ENCODE measurements around the gene COL4A4. TPM values are rescaled to one million over a fixed set of nuclear protein-coding genes. Genes with fewer than 3 reads are reported as not detected.
"Not testable (repeated sequence)": the region's sequence is repeated elsewhere in the genome, so short reads cannot be mapped to it uniquely, and the experiment has no call there.

Gene COL4A4
- total RNA-seq, 4 donors from 2014 or later = 0.40 to 2.3 (median 0.93) TPM

GRCh38 chr2:227180770-227181169 lies 16.8 kb upstream of the COL4A4 start:
- no peak for TF ChIP-seq POLR2A (IDR thresholded peaks at IDR 0.05)
- H3K27ac ChIP-seq = no peak overlapping the region
- no peaks in the 10 kb centered on the region for H3K27me3 ChIP-seq
- intact Hi-C loops (cut with DNase I) = no loop called here
- no peak overlapping the region for H3K4me3 ChIP-seq
- no peaks in the 10 kb centered on the region for H3K36me3 ChIP-seq
- no peak for DNase-seq
- WGBS, 2 donors = 32 to 55% methylated on average over 3 of the region's 3 CpGs
- no peaks in the 10 kb centered on the region for H3K9me3 ChIP-seq
- no peaks in the 10 kb centered on the region for H3K4me1 ChIP-seq

- no peak overlapping the region for H3K27ac ChIP-seq
- WGBS, 2 donors = 46 to 63% methylated on average over 7 to 11 of the region's 11 CpGs
- H3K4me3 ChIP-seq = no peak overlapping the region
- H3K36me3 ChIP-seq = no peaks in the 10 kb centered on the region
- no peaks in the 10 kb centered on the region for H3K9me3 ChIP-seq
- H3K27me3 ChIP-seq = no peaks in the 10 kb centered on the region
- intact Hi-C loops (cut with DNase I) = no loop called here
- DNase-seq = no peak
- H3K4me1 ChIP-seq = no peaks in the 10 kb centered on the region
- TF ChIP-seq POLR2A (IDR thresholded peaks at IDR 0.05) = no peak
- TF ChIP-seq CTCF (IDR thresholded peaks at IDR 0.05) = no peak
Measured at GRCh38 chr2:227179988-227180685, 16.1 kb upstream of the COL4A4 start.

DNA sequence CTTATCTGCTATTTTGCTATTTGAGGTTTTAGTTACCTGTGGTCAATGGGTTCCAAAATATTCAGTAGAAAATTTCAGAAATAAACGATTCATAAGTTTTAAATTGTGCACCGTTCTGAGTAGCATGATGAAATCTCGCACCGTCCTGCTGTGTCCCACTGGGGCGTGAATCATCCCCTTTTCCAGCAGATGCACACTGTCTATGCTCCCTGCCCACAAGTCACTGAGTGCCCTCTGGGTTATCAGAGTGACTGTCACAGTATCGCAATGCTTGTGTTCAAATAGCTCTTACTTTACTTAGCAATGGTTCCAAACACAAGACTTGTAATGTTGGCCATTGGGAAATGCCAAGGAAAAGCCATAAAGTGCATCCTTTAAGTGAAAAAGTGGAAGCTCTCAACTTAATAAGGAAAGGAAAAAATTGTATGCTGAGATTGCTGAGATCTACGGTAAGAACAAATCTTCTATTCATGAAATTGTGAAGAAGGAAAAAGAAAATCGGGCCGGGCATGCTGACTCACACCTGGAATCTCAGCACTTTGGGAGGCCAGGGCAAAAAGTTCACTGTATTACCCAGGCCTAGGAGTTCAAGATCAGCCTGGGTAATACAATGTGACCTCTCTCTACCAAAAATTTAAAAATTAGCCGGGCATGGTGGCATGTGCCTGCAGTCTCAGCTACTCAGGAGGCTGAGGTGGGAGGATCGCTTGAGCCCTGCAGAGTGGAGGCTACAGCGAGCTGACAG lies 13.8 kb upstream of the COL4A4 start:
- WGBS, 2 donors = 87 to 93% methylated on average over 12 of the region's 12 CpGs
- TF ChIP-seq CTCF (IDR thresholded peaks at IDR 0.05) (no peak), POLR2A (IDR thresholded peaks at IDR 0.05) (no peak)
- no peak for DNase-seq

DNA sequence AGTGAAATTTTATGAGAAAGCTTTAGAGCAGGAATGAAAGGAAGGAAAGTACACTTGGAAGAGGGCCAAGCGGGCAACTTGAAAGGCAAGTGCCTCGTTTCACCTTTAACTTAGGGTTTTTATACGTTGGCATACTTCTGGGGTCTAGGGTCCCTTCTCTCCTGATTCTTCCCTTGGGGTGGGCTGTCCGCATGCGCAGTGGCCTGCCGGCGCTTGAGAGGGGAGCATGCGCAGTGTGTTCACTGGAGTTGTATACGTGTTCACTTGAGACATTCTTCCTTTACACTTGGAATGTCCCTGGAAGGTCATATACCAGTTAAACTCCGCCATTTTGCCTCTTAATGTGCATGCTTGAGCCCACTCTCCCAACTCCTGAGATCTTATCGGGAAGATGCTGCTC lies 7.8 kb upstream of the COL4A4 start:
- H3K27me3 ChIP-seq; H3K36me3 ChIP-seq; H3K4me3 ChIP-seq; DNase-seq; H3K9me3 ChIP-seq; H3K4me1 ChIP-seq; intact Hi-C loops (cut with DNase I); H3K27ac ChIP-seq: not testable (repeated sequence)
- WGBS, 2 donors = 90 to 92% methylated on average over 11 of the region's 11 CpGs

More for the DNA sequence above, 13.8 kb upstream of the COL4A4 start:
- Histone ChIP-seq H3K27me3 (no peaks in the 10 kb centered on the region), H3K4me3 (no peak overlapping the region), H3K9me3 (no peaks in the 10 kb centered on the region), H3K27ac (no peak overlapping the region), H3K36me3 (no peaks in the 10 kb centered on the region), H3K4me1 (no peaks in the 10 kb centered on the region)
- intact Hi-C loops (cut with DNase I) = no loop called here

DNA sequence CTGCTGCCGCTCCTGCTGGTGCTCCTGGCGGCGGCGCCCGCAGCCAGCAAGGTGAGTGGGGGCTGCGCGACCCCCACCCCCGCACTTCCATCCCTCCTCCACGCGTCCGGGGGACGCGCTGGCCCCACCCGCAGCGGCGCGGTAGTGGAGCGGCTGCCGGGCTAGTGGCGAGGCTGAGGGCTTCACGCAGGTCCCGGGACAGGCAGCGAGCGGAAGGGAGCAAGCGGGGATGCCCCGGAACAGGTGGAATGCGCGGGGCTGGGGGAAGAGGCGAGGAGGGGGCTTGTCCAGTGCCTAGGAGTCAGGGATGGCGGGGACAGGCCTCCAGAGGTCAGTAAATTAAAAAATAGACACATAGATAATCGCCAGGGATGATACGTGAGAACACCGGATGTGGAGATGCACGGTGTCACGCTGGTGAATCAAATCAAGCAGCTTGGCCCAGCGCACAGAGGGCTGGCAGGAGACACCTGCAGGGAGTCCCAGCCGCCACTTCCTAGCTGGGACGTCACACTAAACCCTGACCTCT lies 822 bp upstream of the COL4A4 start:
- 3 to 7% methylated on average over 10 to 12 of the region's 38 CpGs for WGBS, 2 donors
- TF ChIP-seq POLR2A (IDR thresholded peaks at IDR 0.05) (no peak), CTCF (IDR thresholded peaks at IDR 0.05) (no peak)
- H3K27me3 ChIP-seq = peaks cover 0 to 77% (median 1%) of the 10 kb centered on the region in 4 donors

GRCh38 chr2:227163485-227163997 lies 464 bp downstream of the COL4A4 start:
- Histone ChIP-seq H3K4me1 (peaks cover 13 to 25% (median 15%) of the 10 kb centered on the region in 3 donors), H3K27me3 (peaks cover 0 to 84% (median 1%) of the 10 kb centered on the region in 4 donors), H3K27ac (peak overlapping the region; percentile 25 to 76 (median 48)), H3K36me3 (no peaks in the 10 kb centered on the region), H3K9me3 (no peaks in the 10 kb centered on the region), H3K4me3 (peak overlapping the region; percentile 36 to 68 (median 46))
- TF ChIP-seq CTCF (IDR thresholded peaks at IDR 0.05) = no peak
- no peak for TF ChIP-seq POLR2A (IDR thresholded peaks at IDR 0.05)
- WGBS, 2 donors = 2 to 3% methylated on average over 10 to 11 of the region's 20 CpGs
- intact Hi-C loops (cut with DNase I) = no loop called here
- DNase-seq = no peak

More for the DNA sequence above, 822 bp upstream of the COL4A4 start:
- DNase-seq = no peak
- no peaks in the 10 kb centered on the region for H3K36me3 ChIP-seq
- no peaks in the 10 kb centered on the region for H3K9me3 ChIP-seq
- peaks cover 13 to 25% (median 15%) of the 10 kb centered on the region in 3 donors for H3K4me1 ChIP-seq
- H3K4me3 ChIP-seq = peak overlapping the region; percentile 36 to 68 (median 46)
- intact Hi-C loops (cut with DNase I) = no loop called here
- H3K27ac ChIP-seq = peak overlapping the region in 2 of 4 donors; percentile 46 to 76

All from esophagus squamous epithelium (tissue), 5 donors.